HCT116 (cell line): Measurements from ENCODE around the gene TRMU. TPM values are rescaled to one million over a fixed set of nuclear protein-coding genes. Genes with fewer than 3 reads are reported as not detected.

Source experiments
- ATAC-seq: fragments of 200-7000 bp; cut with Tn5 transposase; 2 replicates; pipeline ENCODE4 v1.9.1; 2020; ENCODE audit warnings: mild to moderate bottlenecking, moderate library complexity
- BruUV-seq: library from RNA; stranded (reverse); fragments of 400-500 nt; replicated peaks from 2 replicates; lab custom pipeline; 2021; lab: Mats Ljungman, UMichigan
- CTCF ChIA-PET: fragments of 300-600 bp; sonication (Branson Sonifier 250); formaldehyde crosslinking; loops from one replicate; lab custom pipeline; 2021; ENCODE audit warnings: antibody characterized with exemption; lab: Charles Lee
- POLR2A ChIA-PET: fragments of 300-600, 350-600 bp; sonication (Branson Sonifier 250); formaldehyde crosslinking; loops from one replicate; lab custom pipeline; 2021; ENCODE audit warnings: antibody characterized with exemption; lab: Charles Lee
- RAD21 ChIA-PET, 2 experiments: fragments of 300-600 bp; sonication (Branson Sonifier 250); formaldehyde crosslinking; loops; one replicate each; lab custom pipeline; 2023; ENCODE audit warnings: low total read pairs in 2 of 2; ENCODE audit not compliant: uncharacterized antibody in 2 of 2, unreplicated experiment in 2 of 2, low non-redundant PET in 1 of 2; lab: Charles Lee
- DNase-seq: peaks from one replicate; pipeline ENCODE4 v3.0.0-alpha.2; 2010; ENCODE audit warnings: low read depth, low spot score
- H2AFZ ChIP-seq: fragments of 200-600 bp; shearing (Covaris generic), sonication (generic); 2 replicates; pipeline ENCODE4 v1.6.1; 2017; ENCODE audit warnings: low read depth, mixed run types, mixed read lengths, antibody characterized with exemption, low read length; ENCODE audit not compliant: poor library complexity, severe bottlenecking
- H3K27ac ChIP-seq: 2 replicates; pipeline ENCODE4 v1.5.1; 2012; ENCODE audit warnings: low read depth, low read length
- H3K27me3 ChIP-seq: fragments of 200-600 bp; sonication (generic); 2 replicates; pipeline ENCODE4 v1.6.1; 2016; ENCODE audit warnings: mixed run types, low read length, mixed read lengths; ENCODE audit not compliant: insufficient read depth
- H3K36me3 ChIP-seq, 2 experiments: fragments of 200-500 bp in 1 of 2; fragments of 200-600 bp in 1 of 2; sonication (Bioruptor generic) in 1 of 2; sonication (generic) in 1 of 2; 2 replicates each; pipeline versions ENCODE4 v1.5.1 to v1.6.1; 2014 to 2016; ENCODE audit warnings: low read length in 2 of 2, inconsistent platforms in 1 of 2, mixed read lengths in 1 of 2, mixed run types in 1 of 2; ENCODE audit not compliant: insufficient read depth in 2 of 2, control insufficient read depth in 1 of 2
- H3K4me1 ChIP-seq, 2 experiments: fragments of 200-600 bp in 1 of 2; sonication (generic) in 1 of 2; 2 replicates each; pipeline versions ENCODE4 v1.5.1 to v1.6.1; 2012 to 2017; ENCODE audit warnings: low read length in 2 of 2, inconsistent platforms in 1 of 2, mild to moderate bottlenecking in 1 of 2, mixed read lengths in 1 of 2, mixed run types in 1 of 2, moderate library complexity in 1 of 2; ENCODE audit not compliant: insufficient read depth in 2 of 2, control insufficient read depth in 1 of 2
- H3K4me2 ChIP-seq: fragments of 200-600 bp; sonication (generic); 2 replicates; pipeline ENCODE4 v1.6.1; 2017; ENCODE audit warnings: mixed run types, low read length, mixed read lengths
- H3K4me3 ChIP-seq, 2 experiments: fragments of 200-600 bp in 1 of 2; sonication (generic) in 1 of 2; replicated peaks in 1 of 2; 2 replicates each; pipeline ENCODE4 v1.5.1; 2011 to 2016; ENCODE audit warnings: low read length in 2 of 2, control low read depth in 1 of 2, low read depth in 1 of 2, mild to moderate bottlenecking in 1 of 2, mixed read lengths in 1 of 2, mixed run types in 1 of 2
- H3K79me2 ChIP-seq: fragments of 200-600 bp; sonication (generic); 2 replicates; pipeline ENCODE4 v1.6.1; 2017; ENCODE audit warnings: mild to moderate bottlenecking, mixed run types, low read length, moderate library complexity, mixed read lengths; ENCODE audit not compliant: insufficient read depth
- H3K9ac ChIP-seq: fragments of 200-600 bp; sonication (generic); 2 replicates; pipeline ENCODE4 v1.6.1; 2016; ENCODE audit warnings: low read length, mixed read lengths
- H3K9me2 ChIP-seq: fragments of 200-600 bp; sonication (generic), shearing (Covaris generic); 2 replicates; pipeline ENCODE4 v1.6.1; 2017; ENCODE audit warnings: mixed run types, mild to moderate bottlenecking, moderate library complexity; ENCODE audit not compliant: insufficient read depth
- H3K9me3 ChIP-seq, 2 experiments: fragments of 200-500 bp in 1 of 2; fragments of 200-600 bp in 1 of 2; sonication (Bioruptor generic) in 1 of 2; sonication (generic) in 1 of 2; 2 replicates each; pipeline ENCODE4 v1.6.1; 2014 to 2017; ENCODE audit warnings: low read length in 2 of 2, mixed read lengths in 2 of 2, inconsistent platforms in 1 of 2, low read depth in 1 of 2, mild to moderate bottlenecking in 1 of 2, mixed run types in 1 of 2, moderate library complexity in 1 of 2; ENCODE audit not compliant: control insufficient read depth in 1 of 2, insufficient read depth in 1 of 2
- H4K20me1 ChIP-seq: fragments of 200-600 bp; sonication (generic), shearing (Covaris generic); 2 replicates; pipeline ENCODE4 v1.6.1; 2017; ENCODE audit warnings: mixed run types, mild to moderate bottlenecking, moderate library complexity; ENCODE audit not compliant: insufficient read depth
- CBX3 ChIP-seq: IDR thresholded peaks from 2 replicates; pipeline ENCODE4 v1.6.1; 2012; ENCODE audit warnings: low read depth
- POLR2A ChIP-seq: IDR thresholded peaks from 2 replicates; pipeline ENCODE4 v1.7.0; 2011; ENCODE audit warnings: borderline replicate concordance; ENCODE audit not compliant: insufficient read depth, insufficient read length; ENCODE audit errors: extremely low read depth
- POLR2AphosphoS5 ChIP-seq: IDR thresholded peaks from 2 replicates; pipeline ENCODE4 v1.6.1; 2011; ENCODE audit warnings: mild to moderate bottlenecking, low read depth, low read length, moderate library complexity
- SIN3A ChIP-seq: IDR thresholded peaks from 2 replicates; pipeline ENCODE4 v1.6.1; 2012; ENCODE audit warnings: low read depth
- TCF7L2 ChIP-seq: IDR thresholded peaks from 2 replicates; pipeline ENCODE4 v1.7.0; 2011; ENCODE audit warnings: borderline replicate concordance, inconsistent platforms; ENCODE audit not compliant: insufficient read depth, insufficient read length; ENCODE audit errors: extremely low read depth
- ZFX ChIP-seq: fragments of 450-650 bp; IDR thresholded peaks from 2 replicates; pipeline ENCODE4 v1.6.1; 2017
- intact Hi-C: fragments of 100-400 bp; cut with micrococcal nuclease; formaldehyde crosslinking; loops from 2 replicates; pipeline ENCODE4 v1.10.0; 2022
- total RNA-seq: library from RNA; stranded (reverse); gene quantifications from one replicate; pipeline ENCODE4 v1.2.1, GENCODE V29; 2021; ENCODE audit not compliant: unreplicated experiment
- TF ChIP-seq, protein P1 (sequence below): IDR thresholded peaks from 2 replicates; pipeline ENCODE4 v1.6.1; 2011; ENCODE audit warnings: mild to moderate bottlenecking, low read length, moderate library complexity; ENCODE audit not compliant: insufficient replicate concordance; ENCODE audit errors: extremely low read depth
- TF ChIP-seq, protein P2 (sequence below): IDR thresholded peaks from 2 replicates; pipeline ENCODE4 v1.6.1; 2012

Gene TRMU
- total RNA-seq, 1 experiment from 2014 or later = 65.4 TPM

DNA sequence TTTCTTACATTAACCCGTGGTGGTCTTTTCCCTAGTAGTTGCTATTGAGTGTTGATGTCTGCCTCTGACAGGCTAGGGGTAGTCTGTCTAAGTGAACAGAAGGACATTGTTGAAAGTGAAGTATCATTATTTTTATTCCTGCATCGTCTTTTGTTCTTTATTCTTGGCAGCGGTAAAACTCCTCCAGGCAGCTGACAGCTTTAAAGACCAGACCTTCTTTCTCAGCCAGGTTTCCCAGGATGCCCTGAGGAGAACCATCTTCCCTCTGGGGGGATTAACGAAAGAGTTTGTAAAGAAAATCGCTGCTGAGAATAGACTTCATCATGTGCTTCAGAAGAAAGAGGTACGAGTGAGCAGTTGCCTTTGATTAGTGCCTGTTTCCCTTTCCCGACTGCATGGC is 14.6 kb downstream of the TRMU start:
- RAD21 ChIA-PET = no interaction called here
- H3K4me3 ChIP-seq = no peak overlapping the region
- H3K79me2 ChIP-seq = peaks cover 31% of the 10 kb centered on the region; the same call in 1 of the 2 replicates
- H3K9me2 ChIP-seq = no peaks in the 10 kb centered on the region
- no peak overlapping the region for H3K4me2 ChIP-seq
- H3K36me3 ChIP-seq = peaks cover 49 to 63% of the 10 kb centered on the region in 2 experiments
- peaks cover 3% of the 10 kb centered on the region; the same call in 1 of the 2 replicates for H4K20me1 ChIP-seq
- no TSS peak for BruUV-seq
- POLR2A ChIA-PET = no interaction called here
- TF ChIP-seq, protein P1, sequence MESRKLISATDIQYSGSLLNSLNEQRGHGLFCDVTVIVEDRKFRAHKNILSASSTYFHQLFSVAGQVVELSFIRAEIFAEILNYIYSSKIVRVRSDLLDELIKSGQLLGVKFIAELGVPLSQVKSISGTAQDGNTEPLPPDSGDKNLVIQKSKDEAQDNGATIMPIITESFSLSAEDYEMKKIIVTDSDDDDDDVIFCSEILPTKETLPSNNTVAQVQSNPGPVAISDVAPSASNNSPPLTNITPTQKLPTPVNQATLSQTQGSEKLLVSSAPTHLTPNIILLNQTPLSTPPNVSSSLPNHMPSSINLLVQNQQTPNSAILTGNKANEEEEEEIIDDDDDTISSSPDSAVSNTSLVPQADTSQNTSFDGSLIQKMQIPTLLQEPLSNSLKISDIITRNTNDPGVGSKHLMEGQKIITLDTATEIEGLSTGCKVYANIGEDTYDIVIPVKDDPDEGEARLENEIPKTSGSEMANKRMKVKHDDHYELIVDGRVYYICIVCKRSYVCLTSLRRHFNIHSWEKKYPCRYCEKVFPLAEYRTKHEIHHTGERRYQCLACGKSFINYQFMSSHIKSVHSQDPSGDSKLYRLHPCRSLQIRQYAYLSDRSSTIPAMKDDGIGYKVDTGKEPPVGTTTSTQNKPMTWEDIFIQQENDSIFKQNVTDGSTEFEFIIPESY = no peak
- TF ChIP-seq POLR2AphosphoS5 (no peak), SIN3A (no peak)
- TF ChIP-seq, all 23 proteins: peak for 0
- Histone ChIP-seq H3K9me3 (no peaks in the 10 kb centered on the region), H3K27ac (no peak overlapping the region), H2AFZ (no peak overlapping the region), H3K27me3 (no peaks in the 10 kb centered on the region), H3K4me1 (peaks cover 13 to 14% of the 10 kb centered on the region in 2 experiments), H3K9ac (no peak overlapping the region)
- ATAC-seq (no peak), DNase-seq (no peak)
- intact Hi-C loops = no loop called here
- CTCF ChIA-PET = no interaction called here

DNA sequence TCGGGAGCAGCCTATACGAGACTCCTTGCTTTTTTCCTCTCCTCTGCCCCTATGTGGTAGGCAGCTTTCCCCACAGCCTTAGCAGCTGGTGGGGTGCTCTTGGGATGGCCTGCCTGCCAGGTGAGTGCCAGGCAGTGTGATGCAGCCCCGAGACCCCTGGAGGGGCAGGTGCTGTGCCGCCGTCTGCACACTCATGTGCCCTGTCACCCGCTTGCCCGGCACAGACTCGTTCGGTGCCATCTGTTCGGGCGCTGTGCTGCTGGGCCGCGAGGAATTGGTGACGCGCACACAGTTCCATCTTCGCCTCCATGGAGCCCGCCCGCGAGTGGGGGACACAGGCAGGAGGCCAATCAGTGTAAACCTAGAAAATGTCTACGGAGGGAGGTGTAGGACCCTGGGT is 15.1 kb downstream of the TRMU start:
- intact Hi-C loops = no loop called here
- ATAC-seq (no peak), DNase-seq (no peak)
- ChIA-PET RAD21 (no interaction called here), POLR2A (no interaction called here), CTCF (no interaction called here)
- Histone ChIP-seq H3K27me3 (no peaks in the 10 kb centered on the region), H2AFZ (no peak overlapping the region), H3K9me3 (no peaks in the 10 kb centered on the region), H3K9me2 (no peaks in the 10 kb centered on the region), H3K79me2 (peaks cover 31% of the 10 kb centered on the region; the same call in 1 of the 2 replicates), H3K36me3 (peaks cover 45 to 61% of the 10 kb centered on the region in 2 experiments), H4K20me1 (peaks cover 5% of the 10 kb centered on the region; the same call in 1 of the 2 replicates), H3K4me3 (no peak overlapping the region), H3K4me1 (peaks cover 13 to 14% of the 10 kb centered on the region in 2 experiments), H3K27ac (no peak overlapping the region), H3K9ac (no peak overlapping the region), H3K4me2 (no peak overlapping the region)
- TF ChIP-seq ZFX (no peak), POLR2A (no peak), TCF7L2 (no peak), CBX3 (no peak), POLR2AphosphoS5 (no peak)
- TF ChIP-seq, protein P2, sequence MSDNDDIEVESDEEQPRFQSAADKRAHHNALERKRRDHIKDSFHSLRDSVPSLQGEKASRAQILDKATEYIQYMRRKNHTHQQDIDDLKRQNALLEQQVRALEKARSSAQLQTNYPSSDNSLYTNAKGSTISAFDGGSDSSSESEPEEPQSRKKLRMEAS = no peak
- no TSS peak for BruUV-seq
